Thoracic aorta (tissue), 2 donors: ENCODE results near the gene GFAP. TPM values are rescaled to one million over a fixed set of nuclear protein-coding genes. Genes with fewer than 3 reads are reported as not detected.
A peak's percentile ranks its signal among the peaks of the same experiment; 100 is the strongest.

ENCODE experiments used
- ATAC-seq: fragments of 150-250 bp; one replicate; pipeline ENCODE4 v1.8.0; 2017; ENCODE audit warnings: low read depth; ENCODE audit not compliant: insufficient number of reproducible peaks, low FRiP score
- DNase-seq: peaks from one replicate; pipeline ENCODE4 v3.0.0-alpha.2; 2020; ENCODE audit warnings: low spot score
- H3K27ac ChIP-seq, 2 donors: fragments of 200-600 bp; sonication (generic); 1 replicate in 1 of 2; 2 replicates in 1 of 2; pipeline ENCODE4 v1.5.1; 2016; ENCODE audit warnings: mild to moderate bottlenecking in 2 of 2, moderate library complexity in 2 of 2
- H3K27me3 ChIP-seq: fragments of 200-600 bp; sonication (generic); replicated peaks from 2 replicates; pipeline ENCODE4 v1.6.0; 2016; ENCODE audit warnings: mild to moderate bottlenecking; ENCODE audit not compliant: insufficient read depth
- H3K36me3 ChIP-seq: fragments of 200-600 bp; sonication (generic); one replicate; pipeline ENCODE4 v1.5.1; 2016
- H3K4me1 ChIP-seq, 2 donors: fragments of 200-600 bp; sonication (generic); 1 replicate in 1 of 2; 2 replicates in 1 of 2; pipeline versions ENCODE4 v1.5.1 to v1.6.0; 2016; ENCODE audit warnings: low read depth in 2 of 2, mild to moderate bottlenecking in 1 of 2; ENCODE audit not compliant: control insufficient read depth in 1 of 2
- H3K4me3 ChIP-seq: fragments of 200-600 bp; sonication (generic); 2 replicates; pipeline ENCODE4 v1.5.1; 2016; ENCODE audit warnings: mild to moderate bottlenecking
- H3K9me3 ChIP-seq: fragments of 200-600 bp; sonication (generic); 2 replicates; pipeline ENCODE4 v1.5.1; 2016
- total RNA-seq, 2 donors: library from RNA; depleted of rRNA; stranded (reverse); fragments of >200 nt; gene quantifications; one replicate each; pipeline versions ENCODE4 v1.1.0 to v1.2.3, GENCODE V29; 2016
- TF ChIP-seq, protein P1 (sequence below): fragments of 200-600 bp; sonication (generic); IDR thresholded peaks from one replicate; pipeline ENCODE4 v1.5.1; 2019; ENCODE audit warnings: antibody characterized with exemption

Gene GFAP
- total RNA-seq, 2 donors from 2014 or later, result 14.6 TPM; not detected in 1

DNA sequence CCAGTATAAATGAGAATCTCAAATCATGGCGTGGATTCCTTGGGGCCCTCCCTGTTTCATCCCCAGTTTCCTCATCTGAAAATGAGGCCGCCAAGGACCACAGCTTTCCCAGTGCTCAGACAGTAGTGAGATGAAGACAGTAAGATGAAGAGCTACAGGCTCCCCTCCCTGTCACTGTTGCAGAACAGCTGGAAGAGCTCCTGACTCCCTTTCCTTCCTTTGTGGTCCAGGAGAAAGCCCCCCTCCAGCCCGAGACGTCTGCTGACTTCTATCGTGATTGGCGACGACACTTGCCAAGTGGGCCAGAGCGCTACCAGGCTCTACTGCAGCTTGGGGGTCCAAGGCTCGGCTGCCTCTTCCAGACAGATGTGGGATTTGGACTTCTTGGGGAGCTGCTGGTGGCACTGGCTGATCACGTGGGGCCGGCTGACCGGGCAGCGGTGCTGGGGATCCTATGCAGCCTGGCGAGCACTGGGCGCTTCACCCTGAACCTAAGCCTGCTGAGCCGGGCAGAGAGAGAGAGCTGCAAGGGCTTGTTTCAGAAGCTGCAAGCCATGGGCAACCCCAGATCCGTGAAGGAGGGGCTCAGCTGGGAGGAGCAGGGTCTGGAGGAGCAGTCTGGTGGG lies 13.1 kb downstream of the GFAP start:
- Histone ChIP-seq H3K27me3 (no peaks in the 10 kb centered on the region), H3K9me3 (no peaks in the 10 kb centered on the region), H3K36me3 (no peaks in the 10 kb centered on the region), H3K27ac (no peak overlapping the region), H3K4me3 (no peak overlapping the region), H3K4me1 (peaks cover 14 to 23% of the 10 kb centered on the region in 2 donors)
- TF ChIP-seq, protein P1, sequence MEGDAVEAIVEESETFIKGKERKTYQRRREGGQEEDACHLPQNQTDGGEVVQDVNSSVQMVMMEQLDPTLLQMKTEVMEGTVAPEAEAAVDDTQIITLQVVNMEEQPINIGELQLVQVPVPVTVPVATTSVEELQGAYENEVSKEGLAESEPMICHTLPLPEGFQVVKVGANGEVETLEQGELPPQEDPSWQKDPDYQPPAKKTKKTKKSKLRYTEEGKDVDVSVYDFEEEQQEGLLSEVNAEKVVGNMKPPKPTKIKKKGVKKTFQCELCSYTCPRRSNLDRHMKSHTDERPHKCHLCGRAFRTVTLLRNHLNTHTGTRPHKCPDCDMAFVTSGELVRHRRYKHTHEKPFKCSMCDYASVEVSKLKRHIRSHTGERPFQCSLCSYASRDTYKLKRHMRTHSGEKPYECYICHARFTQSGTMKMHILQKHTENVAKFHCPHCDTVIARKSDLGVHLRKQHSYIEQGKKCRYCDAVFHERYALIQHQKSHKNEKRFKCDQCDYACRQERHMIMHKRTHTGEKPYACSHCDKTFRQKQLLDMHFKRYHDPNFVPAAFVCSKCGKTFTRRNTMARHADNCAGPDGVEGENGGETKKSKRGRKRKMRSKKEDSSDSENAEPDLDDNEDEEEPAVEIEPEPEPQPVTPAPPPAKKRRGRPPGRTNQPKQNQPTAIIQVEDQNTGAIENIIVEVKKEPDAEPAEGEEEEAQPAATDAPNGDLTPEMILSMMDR, result no peak
- ATAC-seq (no peak), DNase-seq (no peak)

- H3K27ac ChIP-seq, result no peak overlapping the region
These were observed 13.8 kb downstream of the GFAP start for GRCh38 chr17:44901411-44901921.

DNA sequence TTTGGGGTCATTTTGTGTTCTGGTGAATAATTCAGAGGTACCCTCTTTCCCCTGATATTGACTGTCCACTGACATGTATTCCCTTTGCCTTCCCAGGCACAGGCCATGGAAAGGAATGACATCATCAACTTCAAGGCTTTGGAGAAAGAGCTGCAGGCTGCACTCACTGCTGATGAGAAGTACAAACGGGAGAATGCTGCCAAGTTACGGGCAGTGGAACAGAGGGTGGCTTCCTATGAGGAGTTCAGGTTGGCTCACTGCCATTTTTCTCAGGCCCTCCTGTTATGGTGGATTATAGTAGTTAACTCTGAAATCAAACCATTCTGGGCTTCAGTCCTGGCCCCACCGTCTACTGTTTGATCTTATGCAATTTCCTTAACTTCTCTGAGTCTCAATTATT lies 14.4 kb downstream of the GFAP start:
- DNase-seq (no peak), ATAC-seq (no peak)
- H3K4me3 ChIP-seq, result no peak overlapping the region
- peaks cover 14 to 23% of the 10 kb centered on the region in 2 donors for H3K4me1 ChIP-seq
- peaks cover 5% of the 10 kb centered on the region for H3K36me3 ChIP-seq
- H3K27ac ChIP-seq, result no peak overlapping the region
- TF ChIP-seq, protein P1, result no peak
- no peaks in the 10 kb centered on the region for H3K9me3 ChIP-seq
- no peaks in the 10 kb centered on the region for H3K27me3 ChIP-seq

More at GRCh38 chr17:44901411-44901921, 13.8 kb downstream of the GFAP start:
- no peak overlapping the region for H3K4me3 ChIP-seq
- H3K27me3 ChIP-seq, result no peaks in the 10 kb centered on the region
- H3K9me3 ChIP-seq, result no peaks in the 10 kb centered on the region
- ATAC-seq (no peak), DNase-seq (no peak)
- TF ChIP-seq, protein P1, result no peak
- H3K36me3 ChIP-seq, result no peaks in the 10 kb centered on the region
- H3K4me1 ChIP-seq, result peaks cover 14 to 23% of the 10 kb centered on the region in 2 donors

DNA sequence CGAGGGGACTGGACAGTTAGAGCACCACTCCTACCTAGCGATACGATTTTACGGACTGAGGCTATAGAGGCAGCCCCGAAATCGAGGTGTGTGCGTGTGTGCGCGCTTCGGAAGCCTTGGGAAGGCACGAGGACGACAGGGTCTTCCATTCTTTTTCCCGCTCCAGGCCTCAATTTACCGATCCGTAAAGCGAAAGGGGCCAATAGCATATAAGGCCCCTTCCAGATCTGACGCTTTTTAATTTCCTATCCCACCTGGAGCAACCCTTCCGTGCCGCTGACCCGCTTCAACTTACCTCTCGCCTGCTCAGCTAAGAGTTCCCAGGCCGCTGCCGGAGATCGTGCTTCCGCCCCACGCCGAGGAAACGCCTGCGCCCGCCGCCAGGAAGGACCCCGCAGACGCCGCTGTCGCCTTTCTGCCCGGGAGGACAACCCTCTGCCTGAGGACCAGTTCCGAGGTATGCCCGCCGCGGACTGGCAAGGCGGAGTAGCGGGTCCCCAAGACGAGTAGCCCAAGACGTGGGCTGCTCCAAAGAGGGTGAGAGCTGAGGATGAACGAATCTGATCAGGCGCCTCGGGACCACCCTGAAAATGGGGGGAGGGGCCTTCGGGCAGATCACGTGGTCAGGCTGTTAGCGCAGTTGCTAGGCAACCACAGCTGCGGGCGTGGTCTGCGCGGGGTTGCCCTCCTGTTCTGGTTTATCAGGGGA lies 16.1 kb downstream of the GFAP start, which contains the start of gene EFTUD2:
Gene EFTUD2 (minus strand): TSS at position 372 of the 709 bp plus-strand sequence. CDS start 4,924 bp downstream, outside the sequence.
- peak; percentile 94 for ATAC-seq
- peak within 1 kb of the TSS; percentile 83 for H3K4me3 ChIP-seq
- H3K36me3 ChIP-seq, result peaks cover 11% of the 10 kb centered on the region
- peak; percentile 64 for DNase-seq
- H3K4me1 ChIP-seq, result peaks cover 14 to 23% of the 10 kb centered on the region in 2 donors
- TF ChIP-seq, protein P1, result peak; percentile 19
- H3K27ac ChIP-seq, result peak within 1 kb of the TSS; percentile 92 to 94
- no peaks in the 10 kb centered on the region for H3K9me3 ChIP-seq
- no peaks in the 10 kb centered on the region for H3K27me3 ChIP-seq

- DNase-seq, result no peak
- H3K9me3 ChIP-seq, result no peaks in the 10 kb centered on the region
- peak overlapping the region; percentile 83 for H3K4me3 ChIP-seq
- TF ChIP-seq, protein P1, result no peak
- no peaks in the 10 kb centered on the region for H3K27me3 ChIP-seq
- H3K4me1 ChIP-seq, result peaks cover 14 to 23% of the 10 kb centered on the region in 2 donors
- H3K27ac ChIP-seq, result peak overlapping the region; percentile 92 to 94
- ATAC-seq, result no peak
- H3K36me3 ChIP-seq, result peaks cover 16% of the 10 kb centered on the region
These were observed 16.6 kb downstream of the GFAP start for GRCh38 chr17:44898768-44899073.
